Tibial artery (tissue), 4 donors: ENCODE results near the gene MTMR2.

ENCODE experiments used
- DNase-seq, 2 donors: peaks; one replicate each; pipeline ENCODE4 v3.0.0-alpha.2; 2019
- H3K27ac ChIP-seq, 2 donors: fragments of 200-600 bp; sonication (generic) in 1 of 2; 1 replicate in 1 of 2; 2 replicates in 1 of 2; pipeline ENCODE4 v1.5.1; 2018 to 2019; ENCODE audit warnings: mild to moderate bottlenecking in 1 of 2
- H3K27me3 ChIP-seq, 2 donors: fragments of 200-600 bp; sonication (generic) in 1 of 2; one replicate each; pipeline versions ENCODE4 v1.5.1 to v1.6.0; 2016 to 2019
- H3K36me3 ChIP-seq, 3 donors: fragments of 200-600 bp; sonication (generic) in 2 of 3; one replicate each; pipeline ENCODE4 v1.5.1; 2016 to 2019; ENCODE audit warnings: mild to moderate bottlenecking in 2 of 3
- H3K4me1 ChIP-seq, 4 donors: fragments of 200-600 bp; sonication (generic) in 2 of 4; 1 replicate in 3 of 4; 2 replicates in 1 of 4; pipeline ENCODE4 v1.5.1; 2016 to 2019
- H3K4me3 ChIP-seq, 2 donors: fragments of 200-600 bp; sonication (generic) in 1 of 2; 1 replicate in 1 of 2; 2 replicates in 1 of 2; pipeline ENCODE4 v1.5.1; 2018 to 2019; ENCODE audit warnings: mild to moderate bottlenecking in 2 of 2
- H3K9me3 ChIP-seq, 3 donors: fragments of 200-600 bp; sonication (generic) in 1 of 3; one replicate each; pipeline ENCODE4 v1.5.1; 2016 to 2019
- CTCF ChIP-seq, 2 experiments: fragments of 200-600 bp in 1 of 2; fragments of 450-650 bp in 1 of 2; IDR thresholded peaks; one replicate each; pipeline ENCODE4 v1.5.1; 2017 to 2019; ENCODE audit warnings: antibody characterized with exemption in 2 of 2, mild to moderate bottlenecking in 1 of 2, moderate library complexity in 1 of 2
- intact Hi-C: fragments of 100-400 bp; cut with DNase I; formaldehyde crosslinking; loops from one replicate; pipeline ENCODE4 v1.15.0; 2023; ENCODE audit warnings: low total_unique reads

The MTMR2 gene

DNA sequence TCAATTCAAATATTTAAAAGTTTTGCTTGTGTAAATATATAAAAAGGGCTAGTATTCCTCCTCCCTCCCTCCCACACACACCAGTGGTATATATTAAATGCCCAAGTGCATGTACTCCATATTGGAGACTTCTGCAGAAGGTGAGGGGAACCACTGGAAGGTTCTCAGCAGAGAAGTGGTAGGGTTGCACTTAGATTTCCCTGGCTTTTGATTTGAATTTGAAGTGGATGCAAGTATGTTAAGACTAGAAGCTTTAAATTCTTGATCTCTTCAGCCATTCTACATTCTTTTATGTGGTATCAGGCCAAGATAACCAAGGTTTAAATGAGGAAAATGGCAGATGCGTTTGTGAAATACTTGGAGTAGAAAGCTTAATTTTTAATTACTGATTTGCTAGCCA is 90.5 kb downstream of the MTMR2 start:
- DNase-seq: no peak
- Histone ChIP-seq H3K27me3 (no peaks in the 10 kb centered on the region), H3K27ac (no peak overlapping the region), H3K4me1 (no peaks in the 10 kb centered on the region), H3K36me3 (peaks cover 54 to 65% (median 63%) of the 10 kb centered on the region in 3 donors), H3K9me3 (no peaks in the 10 kb centered on the region), H3K4me3 (no peak overlapping the region)
- intact Hi-C loops: loop anchor here (10.0 kb wide), 1 partner anchor 591 kb away; no protein-coding TSS in a partner anchor
- TF ChIP-seq CTCF (IDR thresholded peaks at IDR 0.05): no peak

DNA sequence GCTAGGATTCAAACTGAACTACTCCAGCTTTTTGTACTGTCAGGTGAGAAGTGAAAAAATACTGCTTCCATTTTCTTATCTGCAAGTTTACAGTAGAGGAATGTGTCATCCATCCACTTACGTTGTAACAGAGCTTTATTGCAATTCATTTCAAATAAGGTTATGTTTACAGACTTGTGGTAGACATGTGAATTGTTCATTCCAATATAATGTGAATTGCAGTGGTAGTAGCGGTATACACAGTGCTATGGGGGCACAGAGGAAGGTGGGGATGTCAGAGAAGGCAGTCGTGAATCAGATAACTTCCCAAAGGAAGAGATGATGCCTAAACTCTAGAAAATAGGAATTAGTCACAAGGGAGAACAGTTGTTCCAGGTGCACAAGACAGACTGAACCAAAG is 91.1 kb downstream of the MTMR2 start:
- Histone ChIP-seq H3K36me3 (peaks cover 54 to 68% (median 63%) of the 10 kb centered on the region in 3 donors), H3K27ac (no peak overlapping the region), H3K9me3 (no peaks in the 10 kb centered on the region), H3K4me3 (no peak overlapping the region), H3K27me3 (no peaks in the 10 kb centered on the region), H3K4me1 (no peaks in the 10 kb centered on the region)
- no peak for TF ChIP-seq CTCF (IDR thresholded peaks at IDR 0.05)
- intact Hi-C loops: loop anchor here (10.0 kb wide), 1 partner anchor 592 kb away; no protein-coding TSS in a partner anchor
- DNase-seq: no peak

- no peaks in the 10 kb centered on the region for H3K9me3 ChIP-seq
- no peak overlapping the region for H3K4me3 ChIP-seq
- no peaks in the 10 kb centered on the region for H3K27me3 ChIP-seq
- no peak for TF ChIP-seq CTCF (IDR thresholded peaks at IDR 0.05)
- DNase-seq: no peak
- peaks cover 54 to 75% (median 63%) of the 10 kb centered on the region in 3 donors for H3K36me3 ChIP-seq
- intact Hi-C loops: loop anchor here (10.0 kb wide), 1 partner anchor 593 kb away; no protein-coding TSS in a partner anchor
- H3K27ac ChIP-seq: no peak overlapping the region
- H3K4me1 ChIP-seq: no peaks in the 10 kb centered on the region
Measured at GRCh38 chr11:95831198-95831883, 92.6 kb downstream of the MTMR2 start.

DNA sequence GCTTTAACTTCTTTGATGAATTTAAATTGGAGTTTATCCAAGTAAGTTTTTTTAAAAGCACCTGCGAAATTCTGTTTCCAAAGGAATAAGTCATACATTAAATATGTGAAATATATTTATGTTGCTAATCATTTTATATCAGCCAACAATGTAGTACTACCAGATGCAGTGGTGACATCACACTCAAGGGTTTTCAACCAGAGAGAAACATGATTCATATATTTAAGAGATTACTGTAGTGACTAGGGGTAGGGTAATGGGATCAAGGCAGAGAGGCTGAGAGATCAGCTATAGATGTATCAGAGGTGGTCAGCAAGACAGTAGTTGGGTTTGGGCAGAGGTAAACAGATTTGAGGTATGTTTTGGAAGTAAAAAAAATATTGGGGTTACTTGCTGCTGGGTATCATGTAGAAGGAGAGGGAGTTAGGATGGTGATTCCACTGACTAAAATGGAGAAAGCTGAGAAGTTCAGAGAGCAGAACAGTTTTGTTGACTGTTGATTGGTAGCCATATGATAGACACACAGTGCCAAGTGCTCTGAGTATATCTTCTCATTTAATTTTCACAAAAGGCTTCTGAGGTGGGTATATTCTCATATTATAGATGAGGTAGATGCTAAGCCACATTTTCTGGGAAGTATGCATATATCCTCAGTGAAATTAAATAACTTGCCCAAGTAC is 94.2 kb downstream of the MTMR2 start:
- H3K4me1 ChIP-seq: no peaks in the 10 kb centered on the region
- no peak for TF ChIP-seq CTCF (IDR thresholded peaks at IDR 0.05)
- no peaks in the 10 kb centered on the region for H3K9me3 ChIP-seq
- intact Hi-C loops: loop anchor here (10.0 kb wide), 1 partner anchor 595 kb away; no protein-coding TSS in a partner anchor
- DNase-seq: no peak
- H3K27me3 ChIP-seq: no peaks in the 10 kb centered on the region
- H3K36me3 ChIP-seq: peaks cover 43 to 72% (median 52%) of the 10 kb centered on the region in 3 donors
- no peak overlapping the region for H3K27ac ChIP-seq
- no peak overlapping the region for H3K4me3 ChIP-seq

- TF ChIP-seq CTCF (IDR thresholded peaks at IDR 0.05): no peak
- no peaks in the 10 kb centered on the region for H3K9me3 ChIP-seq
- H3K36me3 ChIP-seq: peaks cover 27 to 55% (median 31%) of the 10 kb centered on the region in 3 donors
- no peaks in the 10 kb centered on the region for H3K4me1 ChIP-seq
- no peak for DNase-seq
- no peak overlapping the region for H3K27ac ChIP-seq
- no peak overlapping the region for H3K4me3 ChIP-seq
- intact Hi-C loops: no loop called here
- H3K27me3 ChIP-seq: no peaks in the 10 kb centered on the region
Measured at GRCh38 chr11:95827696-95828095, 96.2 kb downstream of the MTMR2 start.
